Spleen (tissue), 11 donors: ENCODE results near the gene HAUS7. TPM values are rescaled to one million over a fixed set of nuclear protein-coding genes. Genes with fewer than 3 reads are reported as not detected.

ENCODE experiments used
- DNase-seq: peaks from one replicate; pipeline ENCODE4 v3.0.0-alpha.2; 2020
- H3K27ac ChIP-seq, 8 donors: fragments of 200-600 bp; sonication (generic) in 7 of 8; 1 replicate in 4 of 8; 2 replicates in 4 of 8; pipeline versions ENCODE4 v1.5.0 to v1.8.0; 2016 to 2021; ENCODE audit warnings: inconsistent platforms in 4 of 8, mild to moderate bottlenecking in 4 of 8, moderate library complexity in 1 of 8
- H3K27me3 ChIP-seq, 7 donors: fragments of 200-600 bp; sonication (generic) in 6 of 7; replicated peaks in 1 of 7; 1 replicate in 4 of 7; 2 replicates in 3 of 7; pipeline versions ENCODE4 v1.5.0 to v1.8.0; 2016 to 2021; ENCODE audit warnings: inconsistent platforms in 3 of 7, mild to moderate bottlenecking in 1 of 7
- H3K36me3 ChIP-seq, 6 donors: fragments of 200-600 bp; sonication (generic) in 5 of 6; 1 replicate in 4 of 6; 2 replicates in 2 of 6; pipeline versions ENCODE4 v1.5.0 to v1.8.0; 2016 to 2021; ENCODE audit warnings: inconsistent platforms in 2 of 6
- H3K4me1 ChIP-seq, 6 donors: fragments of 200-600 bp; sonication (generic) in 5 of 6; 1 replicate in 3 of 6; 2 replicates in 3 of 6; pipeline versions ENCODE4 v1.5.0 to v1.8.0; 2016 to 2021; ENCODE audit warnings: inconsistent platforms in 3 of 6
- H3K4me3 ChIP-seq, 8 donors: fragments of 200-600 bp; sonication (generic) in 7 of 8; 1 replicate in 4 of 8; 2 replicates in 4 of 8; pipeline versions ENCODE4 v1.5.0 to v1.8.0; 2016 to 2021; ENCODE audit warnings: inconsistent platforms in 4 of 8, mild to moderate bottlenecking in 4 of 8, moderate library complexity in 2 of 8
- H3K9me3 ChIP-seq, 8 donors: fragments of 200-600 bp; sonication (generic) in 7 of 8; 1 replicate in 4 of 8; 2 replicates in 4 of 8; pipeline versions ENCODE4 v1.5.0 to v1.8.0; 2016 to 2021; ENCODE audit warnings: inconsistent platforms in 4 of 8
- CTCF ChIP-seq, 11 experiments: fragments of 200-600 bp in 7 of 11; fragments of 450-650 bp in 4 of 11; sonication (generic) in 4 of 11; IDR thresholded peaks in 8 of 11; conservative IDR thresholded peaks in 3 of 11; 1 replicate in 7 of 11; 2 replicates in 4 of 11; pipeline versions ENCODE4 v1.4.0 to v1.8.0; 2016 to 2021; ENCODE audit warnings: antibody characterized with exemption in 11 of 11, inconsistent platforms in 4 of 11, mild to moderate bottlenecking in 1 of 11
- POLR2A ChIP-seq, 3 donors: fragments of 450-650 bp; IDR thresholded peaks; one replicate each; pipeline ENCODE4 v1.5.1; 2017; ENCODE audit warnings: antibody characterized with exemption in 3 of 3, mild to moderate bottlenecking in 1 of 3
- POLR2AphosphoS5 ChIP-seq, 3 donors: sonication (generic); formaldehyde crosslinking; IDR thresholded peaks; one replicate each; pipeline ENCODE4 v1.5.1; 2017; ENCODE audit warnings: antibody characterized with exemption in 3 of 3
- WGBS, 5 donors: extraction: QIAGEN DNeasy Blood & Tissue Kit in 3 of 5; methylation state at CpG; one replicate each; pipeline versions ENCODE4 v1.1.5 to v1.1.7; 2013 to 2018; 5-methylcytosine and 5-hydroxymethylcytosine counted together
- intact Hi-C: fragments of 100-400 bp; cut with DNase I; formaldehyde crosslinking; loops from one replicate; pipeline ENCODE4 v1.15.0; 2023; ENCODE audit warnings: low total_unique reads
- polyA plus RNA-seq, 3 donors: library from polyadenylated mRNA; stranded (reverse); fragments of 200-250 nt; gene quantifications; one replicate each; pipeline ENCODE4 v1.2.1, GENCODE V29; 2013
- total RNA-seq, 7 donors: library from RNA; depleted of rRNA in 3 of 7; stranded (reverse); fragments of >200 nt in 3 of 7; fragmentation: NEBNext Ultra II Directional in 4 of 7; extraction: Animal tissue kit (Norgen Biotek cat#: 25700) in 4 of 7; gene quantifications; one replicate each; pipeline versions ENCODE4 v1.1.0 to v1.2.1, GENCODE V29; 2016 to 2021
- donor health status: healthy with polysubstance abuse.
- donor health status: DM: no; HTN: no; CAD: no; lungs with moderate emphysema.
- donor health status: DM: no; HTN: no; CAD: no.
- donor health status: Bipolar disorder and iron deficiency.
- donor health status: healthy.
- donor health status: DM: no; HTN: no; CAD: no.
- donor health status: DM: yes; HTN: yes; CAD: no.

The HAUS7 gene
- total and polyA plus RNA-seq, 10 donors = 23.6 to 83.7 (median 34.5) TPM

GRCh38 chrX:153410373-153410772 lies 60.0 kb downstream of the HAUS7 start:
- peak; percentile 72 for DNase-seq
- WGBS, 5 donors = 77 to 90% (median 86%) methylated on average over 9 to 15 of the region's 15 CpGs
- Histone ChIP-seq H3K4me3 (no peak overlapping the region), H3K27ac (no peak overlapping the region), H3K4me1 (peaks cover 0 to 26% (median 14%) of the 10 kb centered on the region in 6 donors), H3K36me3 (no peaks in the 10 kb centered on the region), H3K9me3 (no peaks in the 10 kb centered on the region), H3K27me3 (no peaks in the 10 kb centered on the region)
- no peak for TF ChIP-seq POLR2A (IDR thresholded peaks at IDR 0.05)
- no peak for TF ChIP-seq CTCF (IDR thresholded peaks at IDR 0.05 in 8 of 11, conservative IDR thresholded peaks at IDR 0.05 in 3 of 11)
- TF ChIP-seq POLR2AphosphoS5 (IDR thresholded peaks at IDR 0.05) = no peak
- intact Hi-C loops = no loop called here

- no peaks in the 10 kb centered on the region for H3K9me3 ChIP-seq
- no peak overlapping the region for H3K27ac ChIP-seq
- intact Hi-C loops = no loop called here
- H3K36me3 ChIP-seq = no peaks in the 10 kb centered on the region
- H3K27me3 ChIP-seq = no peaks in the 10 kb centered on the region
- WGBS, 5 donors = 84 to 93% (median 84%) methylated on average over 20 to 30 of the region's 30 CpGs
- H3K4me3 ChIP-seq = no peak overlapping the region
- H3K4me1 ChIP-seq = peaks cover 0 to 26% (median 14%) of the 10 kb centered on the region in 6 donors
- no peak for TF ChIP-seq POLR2A (IDR thresholded peaks at IDR 0.05)
- TF ChIP-seq CTCF (IDR thresholded peaks at IDR 0.05 in 8 of 11, conservative IDR thresholded peaks at IDR 0.05 in 3 of 11) = no peak
- TF ChIP-seq POLR2AphosphoS5 (IDR thresholded peaks at IDR 0.05) = no peak
- peak; percentile 70 for DNase-seq
Observed at GRCh38 chrX:153409414-153410101, 60.8 kb downstream of the HAUS7 start.

- H3K4me3 ChIP-seq = no peak overlapping the region
- no peak for TF ChIP-seq POLR2AphosphoS5 (IDR thresholded peaks at IDR 0.05)
- no peak for TF ChIP-seq CTCF (IDR thresholded peaks at IDR 0.05 in 8 of 11, conservative IDR thresholded peaks at IDR 0.05 in 3 of 11)
- no peak for TF ChIP-seq POLR2A (IDR thresholded peaks at IDR 0.05)
- peak; percentile 73 for DNase-seq
- H3K4me1 ChIP-seq = peaks cover 0 to 26% (median 14%) of the 10 kb centered on the region in 6 donors
- no peak overlapping the region for H3K27ac ChIP-seq
- intact Hi-C loops = no loop called here
- H3K9me3 ChIP-seq = no peaks in the 10 kb centered on the region
- WGBS, 5 donors = 76 to 94% (median 86%) methylated on average over 1 to 12 of the region's 12 CpGs; no CpG with 5 or more reads in 1 of the 5 donors
- no peaks in the 10 kb centered on the region for H3K27me3 ChIP-seq
- no peaks in the 10 kb centered on the region for H3K36me3 ChIP-seq
Observed at GRCh38 chrX:153408871-153409351, 61.5 kb downstream of the HAUS7 start.

- intact Hi-C loops = no loop called here
- no peak overlapping the region for H3K27ac ChIP-seq
- no peaks in the 10 kb centered on the region for H3K9me3 ChIP-seq
- 83 to 95% (median 85%) methylated on average over 4 to 10 of the region's 10 CpGs for WGBS, 5 donors
- no peak for TF ChIP-seq POLR2A (IDR thresholded peaks at IDR 0.05)
- TF ChIP-seq POLR2AphosphoS5 (IDR thresholded peaks at IDR 0.05) = no peak
- TF ChIP-seq CTCF (IDR thresholded peaks at IDR 0.05 in 8 of 11, conservative IDR thresholded peaks at IDR 0.05 in 3 of 11) = no peak
- H3K36me3 ChIP-seq = no peaks in the 10 kb centered on the region
- DNase-seq = peak; percentile 70
- H3K4me3 ChIP-seq = no peak overlapping the region
- peaks cover 0 to 25% (median 14%) of the 10 kb centered on the region in 6 donors for H3K4me1 ChIP-seq
- H3K27me3 ChIP-seq = no peaks in the 10 kb centered on the region
Observed at GRCh38 chrX:153408221-153408721, 62.1 kb downstream of the HAUS7 start.
